HL-60 (cell line): ENCODE results near the gene CCDC107.

Source experiments
- GABPA ChIP-seq: IDR thresholded peaks from 2 replicates; pipeline ENCODE4 v1.6.1; 2012; ENCODE audit warnings: low read depth
- POLR2AphosphoS5 ChIP-seq: IDR thresholded peaks from 2 replicates; pipeline ENCODE4 v1.6.1; 2012; ENCODE audit warnings: low read depth
- TF ChIP-seq, protein P1 (sequence below): IDR thresholded peaks from one replicate; pipeline ENCODE4 v1.5.1; 2011; ENCODE audit warnings: low read length, control low read depth, inconsistent platforms; ENCODE audit not compliant: insufficient read depth
- TF ChIP-seq, protein P2 (sequence below): IDR thresholded peaks from 2 replicates; pipeline ENCODE4 v1.6.1; 2012; ENCODE audit warnings: low read depth; ENCODE audit not compliant: insufficient replicate concordance

- TF ChIP-seq, protein P1, sequence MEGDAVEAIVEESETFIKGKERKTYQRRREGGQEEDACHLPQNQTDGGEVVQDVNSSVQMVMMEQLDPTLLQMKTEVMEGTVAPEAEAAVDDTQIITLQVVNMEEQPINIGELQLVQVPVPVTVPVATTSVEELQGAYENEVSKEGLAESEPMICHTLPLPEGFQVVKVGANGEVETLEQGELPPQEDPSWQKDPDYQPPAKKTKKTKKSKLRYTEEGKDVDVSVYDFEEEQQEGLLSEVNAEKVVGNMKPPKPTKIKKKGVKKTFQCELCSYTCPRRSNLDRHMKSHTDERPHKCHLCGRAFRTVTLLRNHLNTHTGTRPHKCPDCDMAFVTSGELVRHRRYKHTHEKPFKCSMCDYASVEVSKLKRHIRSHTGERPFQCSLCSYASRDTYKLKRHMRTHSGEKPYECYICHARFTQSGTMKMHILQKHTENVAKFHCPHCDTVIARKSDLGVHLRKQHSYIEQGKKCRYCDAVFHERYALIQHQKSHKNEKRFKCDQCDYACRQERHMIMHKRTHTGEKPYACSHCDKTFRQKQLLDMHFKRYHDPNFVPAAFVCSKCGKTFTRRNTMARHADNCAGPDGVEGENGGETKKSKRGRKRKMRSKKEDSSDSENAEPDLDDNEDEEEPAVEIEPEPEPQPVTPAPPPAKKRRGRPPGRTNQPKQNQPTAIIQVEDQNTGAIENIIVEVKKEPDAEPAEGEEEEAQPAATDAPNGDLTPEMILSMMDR, result no peak
- TF ChIP-seq POLR2AphosphoS5 (no peak), GABPA (no peak)
- TF ChIP-seq, protein P2, sequence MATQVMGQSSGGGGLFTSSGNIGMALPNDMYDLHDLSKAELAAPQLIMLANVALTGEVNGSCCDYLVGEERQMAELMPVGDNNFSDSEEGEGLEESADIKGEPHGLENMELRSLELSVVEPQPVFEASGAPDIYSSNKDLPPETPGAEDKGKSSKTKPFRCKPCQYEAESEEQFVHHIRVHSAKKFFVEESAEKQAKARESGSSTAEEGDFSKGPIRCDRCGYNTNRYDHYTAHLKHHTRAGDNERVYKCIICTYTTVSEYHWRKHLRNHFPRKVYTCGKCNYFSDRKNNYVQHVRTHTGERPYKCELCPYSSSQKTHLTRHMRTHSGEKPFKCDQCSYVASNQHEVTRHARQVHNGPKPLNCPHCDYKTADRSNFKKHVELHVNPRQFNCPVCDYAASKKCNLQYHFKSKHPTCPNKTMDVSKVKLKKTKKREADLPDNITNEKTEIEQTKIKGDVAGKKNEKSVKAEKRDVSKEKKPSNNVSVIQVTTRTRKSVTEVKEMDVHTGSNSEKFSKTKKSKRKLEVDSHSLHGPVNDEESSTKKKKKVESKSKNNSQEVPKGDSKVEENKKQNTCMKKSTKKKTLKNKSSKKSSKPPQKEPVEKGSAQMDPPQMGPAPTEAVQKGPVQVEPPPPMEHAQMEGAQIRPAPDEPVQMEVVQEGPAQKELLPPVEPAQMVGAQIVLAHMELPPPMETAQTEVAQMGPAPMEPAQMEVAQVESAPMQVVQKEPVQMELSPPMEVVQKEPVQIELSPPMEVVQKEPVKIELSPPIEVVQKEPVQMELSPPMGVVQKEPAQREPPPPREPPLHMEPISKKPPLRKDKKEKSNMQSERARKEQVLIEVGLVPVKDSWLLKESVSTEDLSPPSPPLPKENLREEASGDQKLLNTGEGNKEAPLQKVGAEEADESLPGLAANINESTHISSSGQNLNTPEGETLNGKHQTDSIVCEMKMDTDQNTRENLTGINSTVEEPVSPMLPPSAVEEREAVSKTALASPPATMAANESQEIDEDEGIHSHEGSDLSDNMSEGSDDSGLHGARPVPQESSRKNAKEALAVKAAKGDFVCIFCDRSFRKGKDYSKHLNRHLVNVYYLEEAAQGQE, result no peak
Observed at GRCh38 chr9:35705372-35705771, 47.3 kb downstream of the CCDC107 start.
